ENCODE results near the gene STOX2. TPM values are rescaled to one million over a fixed set of nuclear protein-coding genes. Genes with fewer than 3 reads are reported as not detected.
A peak's percentile ranks its signal among the peaks of the same experiment; 100 is the strongest.

STOX2 gene
- total RNA-seq, 1 experiment from 2014 or later = 5.8 TPM

DNA sequence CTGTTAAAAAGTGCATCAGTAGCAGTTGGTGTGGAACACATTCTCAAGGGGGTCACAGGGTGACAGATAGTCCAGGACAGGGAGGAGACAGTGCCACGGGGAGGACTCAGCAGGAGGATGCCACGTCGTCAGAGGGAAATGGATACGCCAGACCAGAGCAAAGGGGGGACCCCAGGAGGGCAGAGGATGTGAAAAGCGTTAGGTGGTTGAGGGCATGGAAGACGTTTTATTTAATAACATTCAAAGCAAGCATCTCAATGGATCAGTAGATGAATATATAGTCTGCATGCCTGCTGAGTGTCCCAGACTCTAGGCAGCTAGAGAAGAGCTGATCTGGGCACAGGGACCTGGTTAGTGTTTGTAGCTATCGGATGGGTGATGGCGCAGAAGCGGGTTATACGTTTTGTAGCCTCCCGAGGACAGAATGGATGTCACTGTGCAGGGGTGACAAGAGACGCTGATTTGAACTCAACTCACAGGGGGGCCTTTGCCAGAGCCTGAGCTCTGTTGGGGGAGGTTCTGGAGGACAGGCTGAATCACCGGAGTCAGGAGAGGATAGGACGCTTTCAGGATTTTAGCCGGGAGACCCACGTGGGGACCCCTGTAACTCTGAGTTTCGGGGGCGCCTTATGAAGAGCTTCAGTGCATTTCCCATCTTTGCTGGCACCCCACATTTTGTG is 81.3 kb downstream of the STOX2 start:
- DNase-seq (ENCODE audit: low spot score) = no peak

DNA sequence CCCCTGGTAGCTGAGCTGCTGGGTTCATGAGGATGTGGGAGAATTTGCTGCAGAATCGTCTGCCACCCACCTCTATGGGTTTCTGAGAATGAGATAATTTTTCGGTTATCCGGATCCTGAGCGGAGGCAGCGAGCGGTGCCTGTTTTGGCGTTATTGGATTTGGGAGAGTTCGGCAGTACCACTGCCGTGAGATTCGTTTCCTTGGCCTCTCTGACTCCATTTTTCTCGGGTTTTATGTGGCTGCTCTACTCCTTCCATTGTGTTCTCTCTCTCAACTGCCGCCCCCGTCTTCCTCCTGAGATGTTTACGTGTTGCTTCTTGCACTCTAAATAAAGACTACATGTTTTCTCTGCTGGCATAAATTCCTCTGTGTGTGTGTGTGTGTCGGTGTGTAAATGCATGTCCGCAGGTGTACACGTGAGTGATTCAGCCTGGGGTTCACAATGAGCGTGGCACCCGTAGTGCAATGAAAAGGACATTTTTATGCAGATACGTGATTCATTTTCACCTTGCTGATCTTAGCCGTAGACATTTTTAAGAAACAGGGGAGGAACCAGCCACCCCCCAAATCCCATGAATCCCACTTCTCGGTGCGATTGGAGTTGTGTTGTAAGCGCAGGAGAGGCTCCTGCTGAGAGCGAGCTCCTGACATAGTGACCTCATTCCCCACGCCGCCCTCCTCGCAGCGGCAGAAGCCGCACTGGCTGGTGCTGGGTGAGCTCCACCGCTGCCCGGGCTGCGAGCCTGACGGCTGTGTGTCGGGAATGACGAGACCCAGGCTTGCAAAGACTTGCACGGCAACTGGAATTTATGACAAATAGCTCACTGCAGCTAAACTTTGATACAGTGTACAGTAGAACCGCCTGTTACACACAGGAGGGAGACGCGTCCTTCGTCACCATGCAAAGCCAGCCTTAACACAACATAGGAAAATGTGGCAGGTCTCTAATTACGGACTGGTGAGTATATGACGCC is 82.2 kb downstream of the STOX2 start:
- peak; percentile 80 for DNase-seq (ENCODE audit: low spot score)

DNA sequence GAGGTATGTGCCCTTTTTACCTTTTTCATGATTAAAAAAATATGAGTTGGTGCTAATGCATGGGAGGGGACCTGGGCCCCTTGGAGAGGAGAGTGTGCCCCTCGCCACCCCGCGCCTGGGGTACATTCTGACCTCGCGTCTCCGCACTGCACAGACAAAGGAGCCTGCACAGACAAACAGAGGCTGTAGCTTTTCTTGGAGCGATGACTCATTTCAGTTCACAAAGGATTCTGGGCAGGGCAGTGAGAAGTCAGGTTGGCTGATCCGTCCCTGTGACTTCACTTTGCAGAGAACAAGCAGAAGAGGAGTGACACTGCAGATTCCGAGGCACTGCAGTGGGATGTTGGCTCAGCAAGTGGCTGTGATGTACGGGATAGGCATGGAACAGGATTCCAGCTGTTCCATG is 82.9 kb downstream of the STOX2 start:
- peak; percentile 98 for DNase-seq (ENCODE audit: low spot score)

DNA sequence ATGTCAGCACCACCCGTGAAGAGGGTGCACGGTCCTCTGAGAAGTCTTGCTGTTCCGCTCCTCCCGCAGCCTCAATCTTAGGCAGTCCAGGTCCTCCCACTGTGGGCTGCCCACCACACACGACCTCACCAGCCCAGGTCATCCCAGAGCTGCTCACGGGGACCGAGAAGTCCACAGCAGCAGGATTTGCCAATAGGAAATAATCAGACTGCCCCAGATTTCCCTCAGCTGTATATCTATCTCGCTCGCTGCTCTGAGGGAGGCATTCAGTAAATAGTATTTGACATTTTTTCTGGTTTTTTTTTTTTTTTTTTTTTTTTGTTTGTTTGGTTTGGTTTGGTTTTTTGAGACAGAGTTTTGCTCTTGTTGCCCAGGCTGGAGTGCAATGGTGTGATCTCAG is 83.8 kb downstream of the STOX2 start:
- no peak for DNase-seq (ENCODE audit: low spot score)

DNA sequence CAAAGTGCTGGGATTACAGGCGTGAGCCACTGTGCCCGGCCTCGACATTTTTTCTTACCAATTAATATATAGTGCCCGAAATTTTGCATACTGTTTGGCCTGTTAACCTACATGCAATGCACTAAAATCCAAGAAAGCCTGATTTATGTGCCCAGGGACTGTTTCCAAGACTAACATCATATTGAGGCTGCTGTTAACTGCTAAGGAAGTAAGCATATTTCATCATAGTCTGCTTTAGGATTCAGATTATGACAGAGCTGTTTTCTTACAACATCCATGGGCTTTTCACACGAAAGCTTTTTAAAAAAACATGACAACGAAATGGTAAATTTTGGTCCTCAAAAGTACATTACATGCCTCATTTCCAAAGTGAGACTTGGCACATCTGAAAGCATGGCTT is 84.4 kb downstream of the STOX2 start:
- peak; percentile 40 for DNase-seq (ENCODE audit: low spot score)

DNA sequence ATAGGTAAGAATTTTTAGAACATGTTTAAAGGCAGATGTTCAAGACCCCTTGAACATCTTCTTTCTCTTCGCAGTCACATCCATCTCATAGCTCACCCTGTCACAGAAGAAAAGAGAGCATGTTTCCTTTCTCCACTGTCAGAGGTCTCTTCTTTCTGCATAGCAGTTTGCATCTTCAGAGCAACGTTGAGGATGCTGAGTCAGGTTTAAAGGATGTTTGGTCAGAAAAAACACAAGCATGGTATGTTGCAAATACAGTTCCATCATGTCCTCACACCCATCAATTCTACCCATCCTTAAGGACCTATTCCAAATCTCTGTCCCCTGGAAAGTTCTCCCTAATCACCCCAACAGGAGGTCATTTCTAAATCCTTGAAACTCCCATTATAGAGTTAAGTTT is 84.8 kb downstream of the STOX2 start:
- DNase-seq (ENCODE audit: low spot score) = no peak

DNA sequence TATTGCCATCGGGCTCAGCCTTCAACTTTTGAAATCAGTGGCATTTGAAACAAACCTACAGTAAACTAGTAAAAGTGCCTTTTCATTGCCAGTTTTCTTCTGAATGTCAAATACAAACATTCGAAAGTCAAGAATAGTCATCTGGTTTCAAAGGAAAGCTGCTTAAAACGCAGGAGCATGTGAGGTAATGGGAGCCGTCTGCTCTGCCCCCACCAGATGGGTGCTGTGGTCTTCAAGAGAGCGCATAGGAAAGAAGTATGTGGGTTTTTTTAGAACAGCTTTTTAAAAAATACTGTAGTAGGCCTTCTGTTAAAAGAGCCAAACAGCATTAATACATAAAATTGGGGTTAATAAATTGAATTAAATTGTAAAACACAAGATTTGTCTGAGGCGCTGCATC is 88.6 kb downstream of the STOX2 start:
- no peak for DNase-seq (ENCODE audit: low spot score)

DNA sequence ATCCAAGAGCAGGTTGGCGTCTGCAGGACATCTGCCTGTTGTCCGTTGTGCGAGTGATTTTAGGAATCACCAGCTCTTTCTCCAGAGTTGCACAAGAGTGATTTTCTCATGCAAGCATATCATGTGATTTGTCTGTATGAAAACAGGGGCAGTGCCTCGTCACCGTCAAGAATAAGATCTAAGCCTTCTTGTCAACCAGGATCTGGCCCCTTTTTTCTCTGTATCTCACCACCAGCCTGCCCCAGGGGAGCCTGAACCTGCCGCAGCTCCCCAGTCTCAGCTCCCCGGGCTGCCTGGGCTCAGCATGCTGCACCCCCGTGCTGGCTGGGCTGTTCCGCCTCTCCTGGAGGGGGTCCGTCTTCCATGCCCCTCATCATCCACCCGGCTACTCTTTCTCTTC is 90.5 kb downstream of the STOX2 start:
- DNase-seq (ENCODE audit: low spot score) = no peak

DNA sequence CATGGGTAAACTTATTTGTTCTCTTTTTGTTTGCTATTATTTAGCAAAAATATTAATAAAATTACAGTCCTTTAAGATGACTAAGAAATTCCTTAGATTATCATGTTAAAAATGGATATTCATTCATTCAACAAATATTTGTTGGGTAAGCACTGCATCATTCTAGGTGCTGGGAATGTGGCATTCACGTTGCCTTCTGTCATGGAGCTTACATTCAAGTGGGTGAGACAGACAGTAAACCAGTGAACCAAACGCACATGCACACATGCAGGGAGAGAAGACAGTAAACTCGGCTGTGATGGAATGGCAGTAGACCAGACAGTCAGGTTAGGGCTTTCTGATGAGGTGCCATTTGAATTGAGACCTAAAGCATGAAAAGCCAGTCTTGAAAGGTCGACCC is 91.8 kb downstream of the STOX2 start:
- no peak for DNase-seq (ENCODE audit: low spot score)

DNA sequence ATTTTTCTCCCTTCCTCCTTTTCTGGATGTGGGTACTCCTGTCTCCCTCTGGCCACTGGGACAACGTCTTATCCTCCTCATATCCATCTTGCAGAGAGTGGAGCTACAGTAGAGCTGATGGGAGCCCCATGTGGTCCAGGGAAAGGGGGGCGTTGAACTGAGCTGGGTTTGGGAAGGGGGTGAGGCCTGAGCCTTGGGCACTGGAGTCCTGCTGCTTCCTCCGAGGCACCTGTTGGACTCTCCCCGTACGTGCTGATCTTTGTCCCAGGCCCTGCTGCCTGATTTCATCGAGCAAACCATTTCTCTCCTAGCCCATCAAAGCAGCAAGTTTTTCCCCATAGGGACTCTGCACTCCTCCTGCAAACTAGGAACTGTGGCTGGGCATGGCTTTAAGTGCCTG is 94.3 kb downstream of the STOX2 start:
- DNase-seq (ENCODE audit: low spot score) = no peak

DNA sequence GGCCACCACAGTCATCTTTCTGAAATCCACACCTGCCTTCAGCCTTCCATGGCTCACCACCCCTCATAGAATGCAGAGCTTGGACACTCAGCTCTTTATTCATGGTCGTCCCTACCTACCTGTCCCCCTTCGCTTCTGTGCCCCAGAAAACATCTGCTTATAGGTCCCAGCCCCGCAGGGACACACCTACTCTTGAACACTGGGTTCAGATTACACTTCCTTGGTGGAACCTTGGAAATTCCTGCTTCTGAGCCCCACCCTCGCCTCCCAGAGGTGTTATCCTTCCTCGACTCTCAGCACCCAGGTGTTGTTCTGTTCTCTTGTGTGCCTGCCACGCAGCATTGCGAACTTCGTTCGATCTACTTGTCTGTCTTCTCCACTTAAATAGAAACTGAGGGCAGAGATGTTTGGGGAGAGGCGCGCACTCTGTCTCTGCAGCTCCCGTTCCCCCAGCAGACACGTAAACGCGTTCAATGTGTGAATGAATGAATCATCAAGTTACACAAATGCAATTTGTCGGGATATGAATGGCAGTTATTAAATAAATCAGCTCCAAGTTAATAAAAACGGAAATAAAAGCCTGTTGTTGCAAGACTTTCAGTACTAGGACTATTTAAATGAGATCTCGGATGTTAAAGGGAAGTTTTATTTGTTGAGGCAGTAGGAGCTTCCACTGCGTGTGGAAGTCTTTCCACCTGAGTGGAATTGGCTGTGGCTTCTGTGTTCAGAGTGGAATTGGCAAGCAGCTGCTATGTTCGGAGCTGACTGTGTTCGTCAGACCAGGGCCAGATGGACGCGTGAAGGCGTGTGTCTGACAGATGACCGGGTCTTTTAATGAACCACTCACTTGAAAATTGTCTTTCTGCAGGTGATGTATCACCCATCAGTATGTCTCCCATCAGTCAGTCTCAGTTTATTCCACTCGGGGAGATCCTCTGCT is 95.6 kb downstream of the STOX2 start:
- no peak for DNase-seq (ENCODE audit: low spot score)

DNA sequence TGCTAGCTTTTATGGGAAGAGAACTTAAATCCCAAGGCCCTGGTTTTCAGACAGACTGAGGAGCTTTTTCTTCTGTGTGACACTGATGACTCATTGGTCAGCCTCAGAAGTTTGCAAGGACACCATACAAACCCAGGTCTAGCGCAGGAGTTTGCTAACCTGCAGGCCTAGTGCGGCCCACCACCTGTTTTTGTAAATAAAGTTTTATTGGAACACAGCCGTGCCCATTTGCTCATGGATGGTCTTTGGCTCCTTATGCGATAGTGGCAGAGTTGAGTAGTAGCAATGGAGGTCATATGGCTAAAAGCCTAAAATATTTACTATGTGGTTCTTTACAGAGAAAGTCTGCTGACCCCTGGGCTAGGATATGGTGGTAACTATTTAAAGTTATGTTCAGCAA is 98.3 kb downstream of the STOX2 start:
- DNase-seq (ENCODE audit: low spot score) = no peak

DNA sequence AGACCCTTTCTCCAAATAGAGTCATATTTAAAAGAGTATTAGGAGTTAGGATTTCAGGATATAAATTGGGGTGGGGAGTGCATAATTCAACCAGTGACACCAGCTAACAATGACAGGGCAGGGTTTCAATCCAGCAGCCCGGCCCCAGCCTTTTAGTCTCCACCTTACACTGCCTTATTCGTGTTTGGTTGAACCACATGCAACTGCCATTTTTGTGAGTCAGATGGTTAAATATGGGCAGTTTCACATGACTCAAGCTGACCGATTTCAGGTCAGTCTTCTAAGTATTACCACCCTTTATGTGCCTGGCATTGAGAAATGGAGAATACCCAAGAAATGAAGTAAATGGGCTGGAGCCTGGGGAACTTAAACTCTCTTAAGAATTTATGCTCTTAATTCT is 102.8 kb downstream of the STOX2 start:
- no peak for DNase-seq (ENCODE audit: low spot score)

DNA sequence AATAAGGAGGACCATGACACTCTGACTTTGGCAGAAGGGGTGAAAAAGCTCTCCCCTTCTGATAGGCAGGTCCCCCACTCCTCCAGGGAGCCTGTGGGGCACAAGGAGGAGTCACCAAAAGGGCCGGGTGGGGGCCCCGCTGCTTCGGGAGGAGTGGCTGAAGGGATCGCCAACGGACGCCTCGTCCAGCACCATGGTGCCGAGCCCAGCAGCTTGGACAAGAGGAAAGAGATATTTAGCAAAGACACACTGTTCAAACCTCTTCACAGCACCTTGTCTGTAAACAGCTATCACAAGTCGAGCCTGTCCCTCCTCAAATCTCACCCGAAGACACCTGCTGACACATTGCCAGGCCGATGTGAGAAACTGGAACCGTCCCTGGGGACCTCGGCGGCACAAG is 105.6 kb downstream of the STOX2 start:
- DNase-seq (ENCODE audit: low spot score) = no peak

DNA sequence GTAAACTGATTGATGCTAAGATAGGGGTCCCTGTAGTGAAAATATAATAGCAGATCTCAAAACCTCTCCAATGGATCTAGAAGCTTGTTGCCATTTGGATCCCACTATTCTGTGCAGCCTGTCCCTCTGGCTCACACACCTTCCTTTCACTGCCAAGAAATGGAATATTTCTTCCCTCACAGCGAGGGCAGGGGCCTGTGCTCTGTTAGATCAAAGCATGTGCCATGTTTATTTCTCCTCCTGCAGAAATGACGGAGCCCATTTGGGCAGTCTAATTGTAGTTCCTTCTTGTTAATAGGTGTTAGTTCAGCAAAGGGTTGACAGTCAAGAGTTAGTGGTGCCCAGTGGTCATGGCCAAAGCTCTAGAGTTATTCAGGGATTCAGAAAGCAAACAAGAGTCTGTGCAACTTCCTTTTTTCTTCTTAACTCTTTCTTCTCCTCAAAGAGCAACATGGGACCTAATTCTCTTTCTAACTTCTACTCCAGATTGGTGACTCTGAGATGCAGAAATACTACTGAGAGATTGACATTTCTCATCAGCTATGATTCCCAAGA is 106.8 kb downstream of the STOX2 start:
- no peak for DNase-seq (ENCODE audit: low spot score)

DNA sequence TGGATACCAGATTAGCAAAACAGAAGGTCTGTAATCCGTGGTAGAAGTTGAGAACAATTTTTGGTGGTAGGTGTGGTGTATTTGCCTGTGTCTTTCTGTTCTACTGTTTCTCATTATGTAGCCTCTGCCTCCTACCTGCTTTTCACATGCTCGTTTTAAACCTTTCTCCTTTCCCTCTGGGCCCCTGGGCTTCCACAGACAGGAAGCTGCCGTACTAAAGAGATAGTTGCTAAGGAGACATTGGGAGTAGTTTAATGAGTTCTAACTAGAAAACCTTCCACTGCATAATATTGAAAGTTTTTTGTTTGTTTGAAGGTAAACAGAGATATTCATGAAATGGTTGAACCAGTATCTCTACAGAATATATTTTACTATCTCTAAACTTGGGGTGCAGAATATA is 107.8 kb downstream of the STOX2 start:
- no peak for DNase-seq (ENCODE audit: low spot score)

DNA sequence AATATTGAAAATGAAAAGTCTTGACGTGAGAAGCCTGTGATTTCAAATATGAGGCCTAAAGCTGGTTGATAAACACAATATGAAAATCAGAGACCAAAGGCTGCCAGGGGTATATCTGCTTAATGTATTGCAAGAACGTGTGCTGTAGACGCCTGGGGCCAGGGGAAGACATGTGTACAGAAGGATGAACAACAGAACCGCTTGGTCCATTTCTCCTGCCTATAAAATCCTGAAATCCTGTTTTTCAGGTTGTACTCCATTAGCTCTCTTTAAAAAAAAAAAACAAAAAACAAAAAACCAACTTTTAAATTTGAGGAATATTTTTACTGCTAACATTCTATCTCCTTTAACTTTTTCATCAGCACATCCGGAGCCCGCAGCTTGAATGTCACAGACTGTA is 109.2 kb downstream of the STOX2 start:
- DNase-seq (ENCODE audit: low spot score) = no peak

DNA sequence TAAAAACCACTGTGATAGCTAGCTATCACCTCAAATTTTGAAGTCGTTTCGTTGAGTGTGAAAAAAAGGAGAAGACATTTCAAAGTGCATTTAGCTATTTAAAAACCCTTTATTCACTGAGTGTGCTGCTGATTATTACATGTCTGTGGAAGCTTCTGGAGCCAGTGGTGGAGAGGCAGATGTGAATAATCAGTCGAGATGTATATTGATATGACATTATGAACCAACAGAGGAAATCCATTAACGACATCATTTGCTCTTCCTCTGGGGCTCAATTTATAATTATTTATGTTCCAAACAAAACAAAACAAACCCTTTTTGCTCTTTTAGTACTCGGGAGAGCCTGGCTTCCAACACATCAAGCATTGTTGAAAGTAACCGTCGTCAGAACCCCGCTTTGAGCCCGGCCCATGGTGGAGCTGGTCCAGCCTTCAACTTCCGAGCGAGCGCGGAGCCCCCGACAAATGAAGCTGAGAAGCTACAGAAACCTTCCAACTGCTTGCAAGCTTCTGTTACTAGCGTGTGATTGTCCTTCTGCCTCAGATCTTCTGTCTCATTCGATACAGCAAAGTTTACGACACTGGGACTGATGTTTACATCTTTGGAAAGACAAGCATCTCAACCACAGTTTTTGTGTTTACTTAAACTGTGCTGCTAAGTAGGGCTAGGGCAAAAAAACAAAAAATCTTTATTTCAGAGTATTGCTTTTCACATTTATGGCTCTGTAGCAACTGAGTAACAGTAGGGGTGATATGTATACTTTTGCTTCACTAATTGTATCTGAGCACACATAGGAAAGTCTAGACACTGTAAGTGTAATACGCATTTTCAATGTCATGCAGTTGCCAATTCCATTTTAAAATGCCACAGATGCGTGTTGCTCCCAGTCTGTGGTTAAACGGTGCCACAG is 111.9 kb downstream of the STOX2 start:
- peak; percentile 90 for DNase-seq (ENCODE audit: low spot score)

DNA sequence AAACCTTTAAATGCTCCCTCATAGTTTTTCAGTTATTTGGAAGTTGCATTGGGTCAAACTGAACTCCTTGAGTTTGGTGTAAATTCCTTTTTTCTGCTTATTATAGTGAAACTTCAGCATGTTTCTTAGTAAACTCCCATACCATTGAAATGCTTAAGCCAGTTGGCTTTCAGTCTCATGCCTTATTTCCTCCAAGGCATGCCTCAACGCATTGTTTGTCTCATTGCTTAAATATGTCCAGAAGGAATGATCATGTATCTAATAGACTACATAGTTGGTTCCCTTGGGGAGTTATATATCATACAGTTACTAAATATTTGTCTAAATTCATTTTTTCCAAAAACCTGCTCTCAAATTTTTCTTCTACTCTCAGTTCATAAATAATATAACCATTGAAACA is 114.0 kb downstream of the STOX2 start:
- DNase-seq (ENCODE audit: low spot score) = no peak
